GM12892 (cell line): Measurements from ENCODE around the gene SLC9A9.

Experiments
- POLR2A ChIP-seq: IDR thresholded peaks from 2 replicates; pipeline ENCODE4 v1.6.1; 2011; ENCODE audit warnings: low read depth, low read length, control low read depth
- POLR2AphosphoS5 ChIP-seq: IDR thresholded peaks from 2 replicates; pipeline ENCODE4 v1.6.1; 2011; ENCODE audit warnings: low read depth, low read length, control low read depth
- TAF1 ChIP-seq: IDR thresholded peaks from 2 replicates; pipeline ENCODE4 v1.6.1; 2011; ENCODE audit warnings: low read depth, mild to moderate bottlenecking, control low read depth, low read length, borderline replicate concordance

DNA sequence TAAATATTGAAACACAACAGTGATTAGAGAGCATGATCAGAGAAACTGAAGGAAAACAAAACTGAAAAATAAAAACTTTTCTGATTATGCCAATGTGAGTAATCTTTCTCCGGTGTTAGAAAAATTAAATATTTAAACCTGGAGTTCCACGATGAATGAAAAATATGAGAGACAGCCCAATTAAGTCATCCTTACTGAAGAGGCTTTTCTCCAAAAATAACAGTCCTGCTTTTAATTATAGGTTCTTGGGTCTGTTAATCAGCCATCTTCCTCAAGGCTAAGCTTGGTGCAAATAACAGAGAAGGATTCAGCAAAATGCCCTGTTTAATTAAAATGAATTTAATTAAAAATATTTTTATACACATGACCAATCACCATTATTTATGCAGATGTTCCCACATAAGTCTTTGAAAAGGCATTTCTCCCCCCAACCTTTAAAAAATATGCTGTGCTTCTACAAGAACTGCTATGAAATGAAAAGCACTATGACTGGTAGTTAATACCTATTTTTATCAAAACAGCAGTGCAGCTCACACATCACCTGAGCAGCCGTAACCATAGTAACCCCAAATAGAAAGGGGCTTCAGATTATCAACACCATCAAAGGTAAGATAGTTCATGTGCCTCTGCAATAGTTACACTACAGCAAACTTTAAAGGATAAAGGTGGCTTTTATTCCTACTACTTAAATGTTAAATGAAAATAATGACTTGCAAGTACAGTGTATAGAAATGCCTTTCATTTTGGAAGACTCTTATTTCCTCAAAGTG, 175.7 kb downstream of the SLC9A9 start:
- TF ChIP-seq POLR2A (no peak), POLR2AphosphoS5 (no peak), TAF1 (no peak)
